Naive thymus-derived CD8-positive, alpha-beta T cell (primary cell): ENCODE results near the gene DOCK10. TPM values are rescaled to one million over a fixed set of nuclear protein-coding genes. Genes with fewer than 3 reads are reported as not detected.

Source experiments
- ATAC-seq, 2 donors: fragments of 150-1000 bp; cut with Tn5 transposase in 1 of 2; sonication (Bioruptor Pico), chemical (Tn5 transposase) in 1 of 2; 1 replicate in 1 of 2; 2 replicates in 1 of 2; pipeline ENCODE4 v1.10.0; 2021; ENCODE audit warnings: mild to moderate bottlenecking in 2 of 2, moderate library complexity in 2 of 2
- POLR2A ChIA-PET: fragments of 350-600 bp; sonication (Branson Sonifier 250); formaldehyde crosslinking; loops from one replicate; lab custom pipeline; 2021; ENCODE audit warnings: antibody characterized with exemption; lab: Charles Lee
- DNase-seq, 10 donors: peaks; one replicate each; pipeline versions ENCODE4 v3.0.0 to v3.0.0-alpha.2; 2020 to 2022
- H3K27ac Mint-ChIP-seq, 10 donors: one replicate each; pipeline ENCODE4 v1.8.0; 2020 to 2022; ENCODE audit warnings: mild to moderate bottlenecking in 10 of 10, mixed read lengths in 10 of 10, moderate library complexity in 4 of 10, inconsistent platforms in 1 of 10
- H3K27me3 Mint-ChIP-seq, 5 donors: one replicate each; pipeline ENCODE4 v1.8.0; 2021 to 2022; ENCODE audit warnings: mixed read lengths in 5 of 5
- H3K36me3 Mint-ChIP-seq, 3 donors: one replicate each; pipeline ENCODE4 v1.8.0; 2020 to 2022; ENCODE audit warnings: mixed read lengths in 3 of 3, mild to moderate bottlenecking in 2 of 3, inconsistent platforms in 1 of 3
- H3K4me1 Mint-ChIP-seq, 4 donors: one replicate each; pipeline ENCODE4 v1.8.0; 2021 to 2022; ENCODE audit warnings: mixed read lengths in 4 of 4
- H3K4me3 Mint-ChIP-seq, 10 donors: one replicate each; pipeline ENCODE4 v1.8.0; 2020 to 2022; ENCODE audit warnings: mild to moderate bottlenecking in 10 of 10, mixed read lengths in 10 of 10, moderate library complexity in 6 of 10, inconsistent platforms in 1 of 10
- H3K9me3 Mint-ChIP-seq, 9 donors: one replicate each; pipeline ENCODE4 v1.8.0; 2020 to 2022; ENCODE audit warnings: mixed read lengths in 9 of 9, mild to moderate bottlenecking in 3 of 9, inconsistent platforms in 1 of 9, moderate library complexity in 1 of 9
- polyA plus RNA-seq, 3 donors: library from polyadenylated mRNA; unstranded; fragments of 300-500 nt; fragmentation: Illumina TruSeq; gene quantifications; one replicate each; pipeline ENCODE4 v1.2.3, GENCODE V29; 2021
- total RNA-seq, 8 experiments: library from RNA in 2 of 8; stranded (reverse) in 2 of 8; gene quantifications; one replicate each; pipeline ENCODE4 v1.2.3 and lab custom pipeline; 2021 to 2026

DOCK10 gene
- total and polyA plus RNA-seq, 5 experiments from 2014 or later: 34.1 to 180 (median 57.9) TPM

GRCh38 chr2:225040142-225040541 lies 2.1 kb downstream of the DOCK10 start:
- POLR2A ChIA-PET: interaction anchor here (0.8 to 5.8 kb wide), 6 partner anchors 8 to 28 kb away, joined by 3 to 64 read pairs (median 6); no protein-coding TSS in a partner anchor
- Mint-ChIP-seq H3K4me1 (peaks cover 44 to 73% (median 73%) of the 10 kb centered on the region in 4 donors), H3K9me3 (no peaks in the 10 kb centered on the region), H3K4me3 (peak overlapping the region; percentile 93 to 100 (median 99)), H3K27me3 (no peaks in the 10 kb centered on the region), H3K27ac (peak overlapping the region; percentile 70 to 100 (median 97)), H3K36me3 (peaks cover 4 to 12% (median 10%) of the 10 kb centered on the region in 3 donors)
- DNase-seq (no peak), ATAC-seq (no peak)

- POLR2A ChIA-PET: interaction anchor here (0.7 kb wide), 1 partner anchor 93 kb away, joined by 3 read pairs; no protein-coding TSS in a partner anchor
- Mint-ChIP-seq H3K9me3 (no peaks in the 10 kb centered on the region), H3K4me1 (peaks cover 55 to 86% (median 84%) of the 10 kb centered on the region in 4 donors), H3K36me3 (peaks cover 15 to 32% (median 22%) of the 10 kb centered on the region in 3 donors), H3K27ac (peak overlapping the region in 8 of 10 donors; percentile 21 to 99 (median 82)), H3K4me3 (peak overlapping the region; percentile 49 to 100 (median 72)), H3K27me3 (no peaks in the 10 kb centered on the region)
- no peak for ATAC-seq
- no peak for DNase-seq
Measured at GRCh38 chr2:225038231-225038523, 4.1 kb downstream of the DOCK10 start.

GRCh38 chr2:225037415-225038230 lies 4.6 kb downstream of the DOCK10 start:
- no peaks in the 10 kb centered on the region for H3K27me3 Mint-ChIP-seq
- POLR2A ChIA-PET: interaction anchor here (0.7 kb wide), 1 partner anchor 92 kb away, joined by 3 read pairs; no protein-coding TSS in a partner anchor
- peak overlapping the region; percentile 49 to 100 (median 72) for H3K4me3 Mint-ChIP-seq
- H3K36me3 Mint-ChIP-seq: peaks cover 15 to 33% (median 23%) of the 10 kb centered on the region in 3 donors
- peak overlapping the region in 9 of 10 donors; percentile 3 to 99 (median 78) for H3K27ac Mint-ChIP-seq
- H3K9me3 Mint-ChIP-seq: no peaks in the 10 kb centered on the region
- H3K4me1 Mint-ChIP-seq: peaks cover 50 to 86% (median 79%) of the 10 kb centered on the region in 4 donors
- DNase-seq: no peak
- ATAC-seq: no peak

- H3K27me3 Mint-ChIP-seq: no peaks in the 10 kb centered on the region
- ATAC-seq (no peak), DNase-seq (no peak)
- no peaks in the 10 kb centered on the region for H3K9me3 Mint-ChIP-seq
- POLR2A ChIA-PET: no interaction called here
- peak overlapping the region in 4 of 10 donors; percentile 19 to 99 (median 64) for H3K27ac Mint-ChIP-seq
- H3K36me3 Mint-ChIP-seq: peaks cover 15 to 33% (median 23%) of the 10 kb centered on the region in 3 donors
- peak overlapping the region in 3 of 10 donors; percentile 54 to 100 (median 72) for H3K4me3 Mint-ChIP-seq
- H3K4me1 Mint-ChIP-seq: peaks cover 55 to 97% (median 87%) of the 10 kb centered on the region in 4 donors
Measured at GRCh38 chr2:225036431-225036830, 5.8 kb downstream of the DOCK10 start.

GRCh38 chr2:225033440-225034318 lies 8.6 kb downstream of the DOCK10 start:
- Mint-ChIP-seq H3K36me3 (peaks cover 9 to 38% (median 23%) of the 10 kb centered on the region in 3 donors), H3K9me3 (no peaks in the 10 kb centered on the region), H3K27ac (peak overlapping the region; percentile 41 to 84 (median 64)), H3K4me3 (peak overlapping the region in 6 of 10 donors; percentile 0 to 54 (median 42)), H3K27me3 (no peaks in the 10 kb centered on the region), H3K4me1 (peaks cover 46 to 87% (median 79%) of the 10 kb centered on the region in 4 donors)
- DNase-seq: no peak
- POLR2A ChIA-PET: no interaction called here
- no peak for ATAC-seq

- POLR2A ChIA-PET: interaction anchor here (0.7 to 1.4 kb wide), 2 partner anchors 8 to 20 kb away, joined by 4 read pairs; no protein-coding TSS in a partner anchor
- H3K27ac Mint-ChIP-seq: peak overlapping the region in 4 of 10 donors; percentile 42 to 74 (median 63)
- H3K36me3 Mint-ChIP-seq: peaks cover 9 to 35% (median 23%) of the 10 kb centered on the region in 3 donors
- peak overlapping the region in 3 of 10 donors; percentile 10 to 37 (median 17) for H3K4me3 Mint-ChIP-seq
- no peak for DNase-seq
- peaks cover 49 to 87% (median 79%) of the 10 kb centered on the region in 4 donors for H3K4me1 Mint-ChIP-seq
- H3K9me3 Mint-ChIP-seq: no peaks in the 10 kb centered on the region
- no peak for ATAC-seq
- H3K27me3 Mint-ChIP-seq: no peaks in the 10 kb centered on the region
Measured at GRCh38 chr2:225032246-225032645, 10.0 kb downstream of the DOCK10 start.

GRCh38 chr2:225031599-225031998 lies 10.7 kb downstream of the DOCK10 start:
- ATAC-seq: no peak
- peaks cover 49 to 87% (median 79%) of the 10 kb centered on the region in 4 donors for H3K4me1 Mint-ChIP-seq
- DNase-seq: no peak
- peaks cover 9 to 36% (median 23%) of the 10 kb centered on the region in 3 donors for H3K36me3 Mint-ChIP-seq
- H3K4me3 Mint-ChIP-seq: peak overlapping the region in 7 of 10 donors; percentile 5 to 63 (median 40)
- POLR2A ChIA-PET: interaction anchor here (0.7 to 1.4 kb wide), 2 partner anchors 9 to 21 kb away, joined by 4 read pairs; no protein-coding TSS in a partner anchor
- peak overlapping the region; percentile 1 to 84 (median 72) for H3K27ac Mint-ChIP-seq
- H3K27me3 Mint-ChIP-seq: no peaks in the 10 kb centered on the region
- H3K9me3 Mint-ChIP-seq: no peaks in the 10 kb centered on the region

- ATAC-seq (no peak), DNase-seq (no peak)
- Mint-ChIP-seq H3K27ac (peak overlapping the region in 6 of 10 donors; percentile 7 to 84 (median 74)), H3K4me1 (peaks cover 54 to 87% (median 79%) of the 10 kb centered on the region in 4 donors), H3K9me3 (no peaks in the 10 kb centered on the region), H3K4me3 (peak overlapping the region in 7 of 10 donors; percentile 21 to 63 (median 39)), H3K27me3 (no peaks in the 10 kb centered on the region), H3K36me3 (peaks cover 9 to 36% (median 23%) of the 10 kb centered on the region in 3 donors)
- POLR2A ChIA-PET: no interaction called here
Measured at GRCh38 chr2:225030893-225031292, 11.4 kb downstream of the DOCK10 start.

- POLR2A ChIA-PET: interaction anchor here (0.6 to 1.6 kb wide), 2 partner anchors 11 to 89 kb away, joined by 3 to 6 read pairs; no protein-coding TSS in a partner anchor
- peak; percentile 59 to 63 for ATAC-seq
- H3K4me3 Mint-ChIP-seq: peak overlapping the region in 9 of 10 donors; percentile 37 to 77 (median 66)
- H3K4me1 Mint-ChIP-seq: peaks cover 53 to 87% (median 79%) of the 10 kb centered on the region in 4 donors
- peak overlapping the region; percentile 58 to 95 (median 82) for H3K27ac Mint-ChIP-seq
- H3K36me3 Mint-ChIP-seq: peaks cover 5 to 32% (median 19%) of the 10 kb centered on the region in 3 donors
- DNase-seq: peak in 2 of 10 donors; percentile 3 to 9
- H3K27me3 Mint-ChIP-seq: no peaks in the 10 kb centered on the region
- no peaks in the 10 kb centered on the region for H3K9me3 Mint-ChIP-seq
Measured at GRCh38 chr2:225030203-225030602, 12.1 kb downstream of the DOCK10 start.

GRCh38 chr2:225028572-225028971 lies 13.7 kb downstream of the DOCK10 start:
- no peak for DNase-seq
- peak overlapping the region in 5 of 10 donors; percentile 4 to 77 (median 63) for H3K27ac Mint-ChIP-seq
- peaks cover 42 to 85% (median 74%) of the 10 kb centered on the region in 4 donors for H3K4me1 Mint-ChIP-seq
- peaks cover 0 to 23% (median 5%) of the 10 kb centered on the region in 3 donors for H3K36me3 Mint-ChIP-seq
- H3K4me3 Mint-ChIP-seq: no peak overlapping the region
- no peak for ATAC-seq
- H3K9me3 Mint-ChIP-seq: no peaks in the 10 kb centered on the region
- POLR2A ChIA-PET: interaction anchor here (1.6 kb wide), 1 partner anchor 13 kb away, joined by 6 read pairs; no protein-coding TSS in a partner anchor
- no peaks in the 10 kb centered on the region for H3K27me3 Mint-ChIP-seq

GRCh38 chr2:225027061-225027762 lies 15.1 kb downstream of the DOCK10 start:
- Mint-ChIP-seq H3K4me1 (peaks cover 50 to 86% (median 82%) of the 10 kb centered on the region in 4 donors), H3K27ac (peak overlapping the region; percentile 21 to 80 (median 70)), H3K27me3 (no peaks in the 10 kb centered on the region), H3K9me3 (no peaks in the 10 kb centered on the region), H3K36me3 (peaks cover 0 to 28% (median 0%) of the 10 kb centered on the region in 3 donors), H3K4me3 (peak overlapping the region in 9 of 10 donors; percentile 33 to 72 (median 55))
- no peak for ATAC-seq
- POLR2A ChIA-PET: interaction anchor here (1.0 to 2.8 kb wide), 2 partner anchors 12 to 14 kb away, joined by 3 to 12 read pairs; partner anchors contain the start of gene DOCK10
- DNase-seq: no peak
